Suprapubic skin (tissue), 4 donors: Measurements from ENCODE around the gene PACRG. TPM values are rescaled to one million over a fixed set of nuclear protein-coding genes. Genes with fewer than 3 reads are reported as not detected.

Source experiments
- DNase-seq, 2 donors: peaks; one replicate each; pipeline ENCODE4 v3.0.0-alpha.2; 2019; ENCODE audit warnings: low spot score in 2 of 2
- H3K27ac ChIP-seq: fragments of 200-600 bp; sonication (generic); one replicate; pipeline ENCODE4 v1.5.1; 2019
- H3K27me3 ChIP-seq: fragments of 200-600 bp; sonication (generic); one replicate; pipeline ENCODE4 v1.5.1; 2019
- H3K36me3 ChIP-seq: fragments of 200-600 bp; sonication (generic); one replicate; pipeline ENCODE4 v1.5.1; 2019
- H3K4me1 ChIP-seq: fragments of 200-600 bp; sonication (generic); one replicate; pipeline ENCODE4 v1.5.1; 2019
- H3K4me3 ChIP-seq: fragments of 200-600 bp; sonication (generic); one replicate; pipeline ENCODE4 v1.5.1; 2019; ENCODE audit warnings: mild to moderate bottlenecking
- H3K9me3 ChIP-seq: fragments of 200-600 bp; sonication (generic); one replicate; pipeline ENCODE4 v1.5.1; 2019
- CTCF ChIP-seq, 2 donors: fragments of 200-600 bp in 1 of 2; fragments of 450-650 bp in 1 of 2; sonication (generic) in 1 of 2; IDR thresholded peaks; one replicate each; pipeline ENCODE4 v1.5.1; 2016 to 2019; ENCODE audit warnings: antibody characterized with exemption in 2 of 2, mild to moderate bottlenecking in 1 of 2, moderate library complexity in 1 of 2
- EP300 ChIP-seq: sonication (generic); formaldehyde crosslinking; IDR thresholded peaks from one replicate; pipeline ENCODE4 v1.6.1; 2017; ENCODE audit warnings: antibody characterized with exemption
- POLR2A ChIP-seq, 2 donors: fragments of 450-650 bp; IDR thresholded peaks; one replicate each; pipeline ENCODE4 v1.6.1; 2017; ENCODE audit warnings: antibody characterized with exemption in 2 of 2, mild to moderate bottlenecking in 2 of 2, moderate library complexity in 2 of 2
- POLR2AphosphoS5 ChIP-seq, 3 donors: sonication (generic); formaldehyde crosslinking; IDR thresholded peaks; one replicate each; pipeline ENCODE4 v1.6.1; 2017; ENCODE audit warnings: antibody characterized with exemption in 3 of 3
- WGBS: methylation state at CpG from one replicate; pipeline ENCODE4 v1.1.5; 2018; 5-methylcytosine and 5-hydroxymethylcytosine counted together
- total RNA-seq, 4 donors: library from RNA; depleted of rRNA; stranded (reverse); fragments of >200 nt; gene quantifications; one replicate each; pipeline ENCODE4 v1.1.0, GENCODE V29; 2016

The PACRG gene
- total RNA-seq, 4 donors from 2014 or later = 1.1 to 2.3 (median 2.0) TPM

DNA sequence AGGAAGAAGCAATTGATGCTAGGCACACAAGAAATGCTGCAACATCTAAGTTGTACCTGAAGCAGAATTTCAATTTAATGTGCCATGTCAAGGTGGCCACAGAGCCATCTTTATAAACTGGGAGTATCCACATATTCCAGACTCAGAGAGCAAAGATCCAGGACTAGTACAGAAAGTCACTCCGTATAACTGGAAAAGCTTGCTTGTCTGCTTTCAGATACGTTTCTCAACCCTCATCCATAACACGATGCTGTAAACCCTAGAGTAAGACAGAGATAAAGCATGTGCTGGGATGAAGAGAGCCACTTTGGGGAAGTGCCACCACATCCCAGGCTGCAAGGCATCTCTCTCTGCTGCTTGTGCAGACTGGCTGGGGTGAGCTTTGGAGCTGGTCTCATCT lies 134.7 kb downstream of the PACRG start:
- DNase-seq = no peak
- Histone ChIP-seq H3K4me3 (no peak overlapping the region), H3K9me3 (no peaks in the 10 kb centered on the region), H3K27ac (no peak overlapping the region), H3K4me1 (peaks cover 2% of the 10 kb centered on the region), H3K27me3 (no peaks in the 10 kb centered on the region), H3K36me3 (no peaks in the 10 kb centered on the region)
- TF ChIP-seq POLR2AphosphoS5 (IDR thresholded peaks at IDR 0.05) (no peak), EP300 (no peak), CTCF (IDR thresholded peaks at IDR 0.05) (no peak), POLR2A (IDR thresholded peaks at IDR 0.05) (no peak)
- WGBS = 36% methylated on average over 3 of the region's 3 CpGs

DNA sequence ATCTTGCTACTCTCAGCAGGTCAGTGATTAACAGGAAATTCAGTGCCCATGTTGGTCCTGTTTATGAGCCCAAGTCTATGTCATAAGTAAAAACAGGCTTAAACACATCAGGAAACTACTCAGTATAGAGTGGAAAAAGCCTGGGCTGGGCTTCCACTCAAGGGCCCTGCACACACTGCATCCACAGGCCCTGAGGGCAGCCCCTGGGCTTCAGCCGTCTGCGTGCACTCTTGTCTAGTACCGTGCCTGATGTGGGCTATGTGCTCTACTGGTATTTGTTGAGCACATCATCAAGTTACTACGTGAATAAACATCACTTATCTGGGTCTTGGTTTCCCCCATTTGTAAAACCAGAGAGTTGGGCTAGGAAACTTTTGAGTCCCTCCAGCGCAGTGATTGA lies 135.2 kb downstream of the PACRG start:
- Histone ChIP-seq H3K36me3 (no peaks in the 10 kb centered on the region), H3K9me3 (no peaks in the 10 kb centered on the region), H3K27ac (no peak overlapping the region), H3K4me3 (no peak overlapping the region), H3K4me1 (no peaks in the 10 kb centered on the region), H3K27me3 (no peaks in the 10 kb centered on the region)
- no peak for TF ChIP-seq POLR2AphosphoS5 (IDR thresholded peaks at IDR 0.05)
- no peak for TF ChIP-seq CTCF (IDR thresholded peaks at IDR 0.05)
- no peak for TF ChIP-seq POLR2A (IDR thresholded peaks at IDR 0.05)
- no peak for TF ChIP-seq EP300
- WGBS = 88% methylated on average over 5 of the region's 5 CpGs
- DNase-seq = no peak

DNA sequence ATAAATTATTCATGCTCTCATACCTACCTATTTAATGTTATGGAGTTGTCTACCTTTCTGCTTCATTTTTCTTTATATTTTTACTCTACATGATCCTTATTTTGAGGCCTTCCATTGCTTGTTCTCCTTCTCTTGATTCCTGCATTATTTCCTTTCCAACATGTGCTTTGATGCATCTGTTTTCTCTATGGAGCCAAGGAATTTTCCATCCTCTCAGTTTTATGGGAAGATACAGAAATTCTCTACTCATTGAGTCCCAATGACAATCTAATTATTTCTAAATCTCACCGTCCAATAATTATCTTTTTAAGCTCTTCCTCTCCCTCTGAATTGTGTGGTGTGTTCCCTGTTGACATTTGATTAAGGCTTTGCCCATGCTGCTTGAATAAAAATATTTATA lies 136.0 kb downstream of the PACRG start:
- no peak for TF ChIP-seq POLR2AphosphoS5 (IDR thresholded peaks at IDR 0.05)
- no peak for TF ChIP-seq POLR2A (IDR thresholded peaks at IDR 0.05)
- no peak for TF ChIP-seq CTCF (IDR thresholded peaks at IDR 0.05)
- TF ChIP-seq EP300 = no peak
- Histone ChIP-seq H3K4me3 (no peak overlapping the region), H3K27ac (no peak overlapping the region), H3K27me3 (no peaks in the 10 kb centered on the region), H3K4me1 (no peaks in the 10 kb centered on the region), H3K36me3 (no peaks in the 10 kb centered on the region), H3K9me3 (no peaks in the 10 kb centered on the region)
- no peak for DNase-seq
- 76% methylated on average over 1 of the region's 1 CpG for WGBS

DNA sequence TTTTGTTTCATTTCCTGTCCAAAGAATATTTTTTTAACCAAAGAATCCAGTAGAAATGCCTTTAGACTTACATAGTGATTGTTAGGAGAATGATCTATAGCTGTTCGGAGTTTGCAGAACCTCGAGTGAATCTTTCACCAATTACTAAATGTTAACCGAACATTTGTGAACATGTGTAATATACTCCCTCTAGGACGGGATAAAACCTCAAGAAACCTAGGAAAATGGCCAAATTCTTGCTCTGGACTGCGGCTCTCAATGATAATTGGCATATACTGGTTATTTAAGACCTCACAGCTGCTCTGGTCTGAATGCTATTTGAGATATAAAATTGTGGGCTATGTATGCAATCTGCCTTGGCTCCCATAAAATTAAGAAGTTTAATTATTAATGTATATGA lies 137.1 kb downstream of the PACRG start:
- Histone ChIP-seq H3K27me3 (no peaks in the 10 kb centered on the region), H3K9me3 (no peaks in the 10 kb centered on the region), H3K36me3 (no peaks in the 10 kb centered on the region), H3K27ac (no peak overlapping the region), H3K4me3 (no peak overlapping the region), H3K4me1 (no peaks in the 10 kb centered on the region)
- no peak for DNase-seq
- WGBS = 76% methylated on average over 5 of the region's 5 CpGs
- no peak for TF ChIP-seq CTCF (IDR thresholded peaks at IDR 0.05)
- TF ChIP-seq POLR2A (IDR thresholded peaks at IDR 0.05) = no peak
- TF ChIP-seq EP300 = no peak
- TF ChIP-seq POLR2AphosphoS5 (IDR thresholded peaks at IDR 0.05) = no peak

- no peaks in the 10 kb centered on the region for H3K36me3 ChIP-seq
- TF ChIP-seq EP300 = no peak
- no peak for TF ChIP-seq CTCF (IDR thresholded peaks at IDR 0.05)
- no peak for TF ChIP-seq POLR2AphosphoS5 (IDR thresholded peaks at IDR 0.05)
- no peak for TF ChIP-seq POLR2A (IDR thresholded peaks at IDR 0.05)
- no peaks in the 10 kb centered on the region for H3K4me1 ChIP-seq
- H3K27ac ChIP-seq = no peak overlapping the region
- no peak overlapping the region for H3K4me3 ChIP-seq
- H3K9me3 ChIP-seq = no peaks in the 10 kb centered on the region
- 67% methylated on average over 1 of the region's 1 CpG for WGBS
- H3K27me3 ChIP-seq = no peaks in the 10 kb centered on the region
- DNase-seq = no peak
Measured at GRCh38 chr6:162866656-162867055, 138.9 kb downstream of the PACRG start.
